SJSA1 (cell line): Measurements from ENCODE around the gene SIPA1L3. TPM values are rescaled to one million over a fixed set of nuclear protein-coding genes. Genes with fewer than 3 reads are reported as not detected.

Experiments
- DNase-seq, 2 experiments: peaks; one replicate each; pipeline ENCODE4 v3.0.0-alpha.2; 2015 to 2020; ENCODE audit warnings: low spot score in 2 of 2, low read depth in 1 of 2
- H3K27ac ChIP-seq: fragments of 250-450 bp; sonication (Bioruptor Pico); 2 replicates; pipeline ENCODE4 v1.5.1; 2020; ENCODE audit warnings: mild to moderate bottlenecking, moderate library complexity
- H3K27me3 ChIP-seq: fragments of 250-450 bp; sonication (Bioruptor Pico); replicated peaks from 2 replicates; pipeline ENCODE4 v1.5.1; 2020; ENCODE audit warnings: mild to moderate bottlenecking, moderate library complexity
- H3K36me3 ChIP-seq: fragments of 250-450 bp; sonication (Bioruptor Pico); 2 replicates; pipeline ENCODE4 v1.5.1; 2020; ENCODE audit warnings: mild to moderate bottlenecking
- H3K4me1 ChIP-seq: fragments of 250-450 bp; sonication (Bioruptor Pico); replicated peaks from 2 replicates; pipeline ENCODE4 v1.6.1; 2021; ENCODE audit warnings: mild to moderate bottlenecking
- H3K4me3 ChIP-seq: fragments of 250-450 bp; sonication (Bioruptor Pico); 2 replicates; pipeline ENCODE4 v1.5.1; 2020; ENCODE audit warnings: mild to moderate bottlenecking
- H3K9me3 ChIP-seq: fragments of 250-450 bp; sonication (Bioruptor Pico); replicated peaks from 2 replicates; pipeline ENCODE4 v1.5.1; 2020; ENCODE audit warnings: mild to moderate bottlenecking
- total RNA-seq: library from RNA; depleted of rRNA; stranded (reverse); fragments of >200 nt; shearing (Covaris generic); gene quantifications from 2 replicates; pipeline ENCODE4 v1.2.3, GENCODE V29; 2014

The SIPA1L3 gene
- total RNA-seq, 1 experiment from 2014 or later: 9.3 TPM

DNA sequence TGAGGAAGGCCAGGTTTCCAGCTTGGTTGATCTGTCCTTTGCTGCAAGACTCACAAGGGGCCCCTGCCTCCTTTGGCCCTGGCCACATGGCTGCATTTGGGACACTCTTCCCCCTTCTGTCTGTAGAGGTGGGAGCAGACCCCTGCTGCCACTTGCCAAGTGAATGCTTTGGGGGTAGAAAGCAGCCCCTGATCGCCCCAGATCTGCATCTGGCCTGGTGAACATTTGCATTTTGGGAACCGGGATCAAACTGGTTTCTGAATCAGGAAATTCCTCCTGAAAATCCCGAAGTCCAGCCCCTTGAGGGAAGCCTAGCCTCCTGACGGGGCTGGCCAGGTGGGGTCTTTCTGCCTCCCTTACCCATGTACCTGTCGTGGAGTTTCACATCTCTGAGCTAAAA, 302.1 kb downstream of the SIPA1L3 start:
- H3K4me3 ChIP-seq: no peak overlapping the region
- H3K4me1 ChIP-seq: peaks cover 5% of the 10 kb centered on the region
- H3K27ac ChIP-seq: no peak overlapping the region
- H3K9me3 ChIP-seq: no peaks in the 10 kb centered on the region
- peaks cover 4% of the 10 kb centered on the region; the same call in 1 of the 2 replicates for H3K36me3 ChIP-seq
- no peaks in the 10 kb centered on the region for H3K27me3 ChIP-seq
- no peak for DNase-seq

DNA sequence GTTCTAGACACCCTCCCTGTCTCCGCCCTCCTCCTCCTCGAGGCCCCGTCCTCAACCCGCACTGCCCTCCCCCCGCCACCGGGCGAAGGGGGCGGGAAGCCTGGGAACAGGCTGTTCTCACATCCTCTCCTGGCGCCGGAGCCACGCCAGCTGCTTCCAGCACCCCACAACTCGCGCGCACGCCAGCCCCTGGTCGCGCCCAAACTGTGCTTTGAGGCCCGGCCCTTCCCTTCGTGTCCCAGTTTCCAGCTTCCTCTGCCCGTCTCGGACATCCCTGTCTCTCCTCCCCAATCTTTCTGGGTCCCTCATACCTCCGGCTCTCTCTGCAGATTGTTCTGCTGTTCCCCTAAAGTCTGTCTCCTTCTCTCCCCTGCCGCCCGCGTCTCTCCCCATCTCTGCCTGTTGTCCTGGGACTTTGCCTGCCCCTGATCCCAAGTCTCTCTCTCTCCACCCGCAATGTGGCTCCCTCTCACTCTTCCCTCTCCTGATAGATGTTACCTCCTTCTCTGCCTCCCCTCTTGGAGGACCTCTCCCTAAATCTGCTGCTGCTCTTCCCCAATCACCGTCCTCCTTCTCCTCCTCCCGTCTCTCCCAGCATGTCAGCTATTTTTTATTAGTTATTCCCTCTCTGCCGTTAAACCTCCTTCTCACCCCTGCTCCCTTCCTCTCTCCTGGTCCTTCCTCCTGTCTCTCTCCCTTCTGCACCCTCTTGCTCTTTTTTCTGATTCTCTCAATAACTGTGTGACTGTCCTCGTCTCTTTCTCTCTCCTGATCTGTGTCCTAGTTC, 302.9 kb downstream of the SIPA1L3 start:
- no peaks in the 10 kb centered on the region for H3K9me3 ChIP-seq
- no peaks in the 10 kb centered on the region for H3K27me3 ChIP-seq
- peaks cover 8% of the 10 kb centered on the region for H3K4me1 ChIP-seq
- H3K4me3 ChIP-seq: no peak overlapping the region
- DNase-seq: no peak
- H3K36me3 ChIP-seq: peaks cover 7% of the 10 kb centered on the region
- no peak overlapping the region for H3K27ac ChIP-seq

GRCh38 chr19:38210458-38210987, 303.5 kb downstream of the SIPA1L3 start:
- H3K27ac ChIP-seq: no peak overlapping the region
- H3K9me3 ChIP-seq: no peaks in the 10 kb centered on the region
- no peak overlapping the region for H3K4me3 ChIP-seq
- peaks cover 7% of the 10 kb centered on the region for H3K36me3 ChIP-seq
- H3K4me1 ChIP-seq: peaks cover 8% of the 10 kb centered on the region
- H3K27me3 ChIP-seq: no peaks in the 10 kb centered on the region
- DNase-seq: no peak

GRCh38 chr19:38211151-38211591, 304.2 kb downstream of the SIPA1L3 start:
- H3K36me3 ChIP-seq: peaks cover 7% of the 10 kb centered on the region
- no peaks in the 10 kb centered on the region for H3K9me3 ChIP-seq
- DNase-seq: no peak
- no peak overlapping the region for H3K27ac ChIP-seq
- H3K4me1 ChIP-seq: peaks cover 8% of the 10 kb centered on the region
- H3K27me3 ChIP-seq: no peaks in the 10 kb centered on the region
- H3K4me3 ChIP-seq: no peak overlapping the region

- Histone ChIP-seq H3K4me3 (no peak overlapping the region), H3K36me3 (peaks cover 7% of the 10 kb centered on the region), H3K27ac (no peak overlapping the region), H3K4me1 (peaks cover 8% of the 10 kb centered on the region), H3K9me3 (no peaks in the 10 kb centered on the region), H3K27me3 (no peaks in the 10 kb centered on the region)
- no peak for DNase-seq
Observed at GRCh38 chr19:38211766-38212165, 304.8 kb downstream of the SIPA1L3 start.

DNA sequence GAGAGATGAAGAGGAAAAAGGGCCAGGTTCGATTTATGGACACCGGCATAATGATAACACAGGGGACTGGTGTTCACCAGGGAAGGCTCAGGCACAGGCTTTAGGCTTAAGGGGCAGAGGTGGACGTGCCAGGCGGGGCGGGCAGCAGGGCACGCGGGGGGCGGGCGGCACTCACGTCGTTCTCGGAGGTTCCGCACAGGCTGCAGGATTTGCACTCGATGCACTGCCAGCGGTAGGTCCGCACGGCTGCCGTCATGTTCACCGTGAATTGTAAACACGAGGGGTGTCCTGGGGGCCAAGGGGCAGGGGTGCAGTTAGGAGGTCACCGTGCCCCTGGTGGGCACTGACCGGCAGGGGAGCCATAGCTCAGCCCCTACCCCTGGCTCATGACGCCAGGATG, 306.5 kb downstream of the SIPA1L3 start:
- H3K4me1 ChIP-seq: peaks cover 8% of the 10 kb centered on the region
- no peak for DNase-seq
- H3K27me3 ChIP-seq: no peaks in the 10 kb centered on the region
- peaks cover 17% of the 10 kb centered on the region for H3K36me3 ChIP-seq
- H3K27ac ChIP-seq: peak overlapping the region; percentile 47
- H3K9me3 ChIP-seq: no peaks in the 10 kb centered on the region
- H3K4me3 ChIP-seq: no peak overlapping the region

DNA sequence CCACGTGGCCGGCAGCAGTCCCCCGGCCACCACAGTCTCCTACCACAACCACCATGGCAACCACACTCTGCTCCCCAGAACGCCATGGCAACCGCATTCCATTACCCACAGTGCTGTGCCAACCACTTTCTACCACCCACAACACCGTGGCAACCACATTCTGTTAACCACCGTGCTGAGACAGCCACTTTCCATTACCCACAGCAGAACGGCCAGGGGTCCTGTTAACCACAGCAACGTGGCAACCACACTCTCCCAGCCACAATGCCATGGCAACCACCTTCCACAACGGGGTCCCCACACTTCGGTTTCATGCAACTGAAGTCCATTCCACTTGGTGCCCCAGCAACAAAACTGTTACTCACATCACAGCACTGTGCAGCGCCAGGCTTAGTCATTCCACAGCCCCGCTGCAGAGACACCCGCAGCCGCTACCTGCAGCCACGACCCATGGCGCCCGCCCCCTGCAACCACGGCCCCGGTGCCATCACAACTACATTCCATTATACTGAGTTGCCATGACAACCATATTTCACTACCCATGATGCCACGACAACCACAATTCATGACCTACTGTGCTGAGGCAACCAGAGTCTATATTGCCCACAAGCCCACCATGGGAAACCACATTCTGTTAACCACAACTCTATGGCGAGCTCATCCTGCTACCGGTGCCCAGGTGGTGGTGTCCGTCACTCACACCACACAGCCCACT, 307.1 kb downstream of the SIPA1L3 start:
- H3K36me3 ChIP-seq: peaks cover 23% of the 10 kb centered on the region
- peak overlapping the region; percentile 47 for H3K27ac ChIP-seq
- H3K9me3 ChIP-seq: no peaks in the 10 kb centered on the region
- peaks cover 8% of the 10 kb centered on the region for H3K4me1 ChIP-seq
- DNase-seq: peak; percentile 36 to 64
- no peaks in the 10 kb centered on the region for H3K27me3 ChIP-seq
- no peak overlapping the region for H3K4me3 ChIP-seq

- no peak overlapping the region for H3K4me3 ChIP-seq
- H3K27me3 ChIP-seq: no peaks in the 10 kb centered on the region
- H3K27ac ChIP-seq: no peak overlapping the region
- DNase-seq: no peak
- no peaks in the 10 kb centered on the region for H3K9me3 ChIP-seq
- peaks cover 8% of the 10 kb centered on the region for H3K4me1 ChIP-seq
- peaks cover 24% of the 10 kb centered on the region for H3K36me3 ChIP-seq
Observed at GRCh38 chr19:38216785-38217641, 310.0 kb downstream of the SIPA1L3 start.

DNA sequence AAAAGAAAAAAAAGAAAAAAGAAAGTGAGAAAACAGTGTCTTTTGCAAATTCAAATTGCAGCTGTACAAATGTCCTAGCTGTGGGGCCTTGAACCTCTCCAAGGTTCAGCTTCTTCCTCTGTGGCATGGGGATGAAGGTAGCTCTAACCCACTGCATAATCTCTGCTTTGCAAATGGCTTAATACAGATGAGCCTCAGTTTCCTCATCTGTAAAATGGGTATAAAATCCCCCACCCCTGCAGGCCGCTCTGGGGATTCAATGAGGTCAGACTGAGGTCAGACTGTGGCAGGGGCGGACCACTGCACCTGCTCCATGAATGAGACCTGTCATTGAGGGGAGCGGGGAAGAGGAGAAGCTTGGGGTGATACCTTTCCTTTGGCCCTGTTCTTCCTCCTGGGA, 311.2 kb downstream of the SIPA1L3 start:
- Histone ChIP-seq H3K27ac (no peak overlapping the region), H3K9me3 (no peaks in the 10 kb centered on the region), H3K27me3 (no peaks in the 10 kb centered on the region)

DNA sequence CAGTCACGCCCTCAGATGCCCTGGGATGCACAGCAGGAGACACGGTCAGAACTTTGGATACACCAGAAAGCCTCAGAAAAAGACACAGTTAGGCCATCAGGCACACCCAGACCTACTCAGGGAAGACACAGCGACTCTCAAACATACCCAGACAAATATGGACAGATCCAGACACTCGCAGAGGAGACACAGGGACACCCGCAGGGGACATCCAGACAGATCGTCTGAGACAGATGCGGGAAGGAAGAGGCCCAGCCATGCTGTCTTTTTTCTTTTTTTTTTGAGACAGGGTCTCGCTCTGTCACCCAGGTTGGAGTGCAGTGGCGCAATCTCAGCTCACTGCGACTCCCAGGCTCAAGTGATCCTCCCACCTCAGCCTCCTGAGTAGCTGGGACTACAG, 312.2 kb downstream of the SIPA1L3 start:
- Histone ChIP-seq H3K27ac (no peak overlapping the region), H3K9me3 (no peaks in the 10 kb centered on the region), H3K36me3 (peaks cover 20% of the 10 kb centered on the region), H3K4me1 (peaks cover 9% of the 10 kb centered on the region), H3K27me3 (no peaks in the 10 kb centered on the region), H3K4me3 (no peak overlapping the region)
- DNase-seq: no peak

More for the DNA sequence above, 311.2 kb downstream of the SIPA1L3 start:
- H3K4me3 ChIP-seq: no peak overlapping the region
- H3K36me3 ChIP-seq: peaks cover 24% of the 10 kb centered on the region
- DNase-seq: no peak
- peaks cover 10% of the 10 kb centered on the region for H3K4me1 ChIP-seq

- DNase-seq: no peak
- Histone ChIP-seq H3K4me1 (peaks cover 9% of the 10 kb centered on the region), H3K9me3 (no peaks in the 10 kb centered on the region), H3K36me3 (peaks cover 17% of the 10 kb centered on the region), H3K27ac (no peak overlapping the region), H3K27me3 (no peaks in the 10 kb centered on the region), H3K4me3 (no peak overlapping the region)
Observed at GRCh38 chr19:38221421-38221820, 314.4 kb downstream of the SIPA1L3 start.

- Histone ChIP-seq H3K4me3 (no peak overlapping the region), H3K27ac (no peak overlapping the region), H3K9me3 (no peaks in the 10 kb centered on the region), H3K36me3 (peaks cover 17% of the 10 kb centered on the region), H3K4me1 (peaks cover 9% of the 10 kb centered on the region), H3K27me3 (no peaks in the 10 kb centered on the region)
- no peak for DNase-seq
Observed at GRCh38 chr19:38221919-38222830, 315.2 kb downstream of the SIPA1L3 start.
